DOHH2 (cell line): Measurements from ENCODE around the gene OR1D5.
A peak's percentile ranks its signal among the peaks of the same experiment; 100 is the strongest.

Experiments used
- H3F3A ChIP-seq: fragments of 200-600 bp; sonication (generic), shearing (Covaris generic); 2 replicates; pipeline ENCODE4 v1.6.0; 2016; ENCODE audit warnings: antibody characterized with exemption, mild to moderate bottlenecking; ENCODE audit not compliant: control insufficient read depth, insufficient read depth
- H3K27ac ChIP-seq: fragments of 200-600 bp; sonication (generic); 2 replicates; pipeline ENCODE4 v1.5.1; 2014; ENCODE audit warnings: low read depth, mild to moderate bottlenecking, low read length, moderate library complexity
- H3K27me3 ChIP-seq: fragments of 200-600 bp; sonication (generic); 2 replicates; pipeline ENCODE4 v1.6.1; 2014; ENCODE audit warnings: mild to moderate bottlenecking, low read length, mixed read lengths; ENCODE audit not compliant: control insufficient read depth
- H3K36me3 ChIP-seq: fragments of 200-600 bp; sonication (generic); 2 replicates; pipeline ENCODE4 v1.6.1; 2014; ENCODE audit warnings: mild to moderate bottlenecking, low read length, moderate library complexity, mixed read lengths; ENCODE audit not compliant: control insufficient read depth
- H3K4me1 ChIP-seq: fragments of 200-600 bp; sonication (generic); 2 replicates; pipeline ENCODE4 v1.6.1; 2014; ENCODE audit warnings: mild to moderate bottlenecking, low read length, mixed read lengths; ENCODE audit not compliant: control insufficient read depth
- H3K4me2 ChIP-seq: fragments of 200-600 bp; sonication (generic); 2 replicates; pipeline ENCODE4 v1.6.0; 2014; ENCODE audit warnings: mild to moderate bottlenecking, low read length, moderate library complexity
- H3K4me3 ChIP-seq: fragments of 200-600 bp; sonication (generic); 2 replicates; pipeline ENCODE4 v1.5.1; 2014; ENCODE audit warnings: mild to moderate bottlenecking, low read length, mixed read lengths
- H3K79me2 ChIP-seq: fragments of 200-600 bp; sonication (generic); 2 replicates; pipeline ENCODE4 v1.6.1; 2014; ENCODE audit warnings: mild to moderate bottlenecking, low read length, mixed read lengths; ENCODE audit not compliant: control insufficient read depth
- H3K9me2 ChIP-seq: fragments of 200-600 bp; sonication (generic); replicated peaks from 2 replicates; pipeline ENCODE4 v1.6.1; 2014; ENCODE audit warnings: mild to moderate bottlenecking, low read length, mixed read lengths; ENCODE audit not compliant: control insufficient read depth
- H3K9me3 ChIP-seq: fragments of 200-600 bp; sonication (generic); 2 replicates; pipeline ENCODE4 v1.6.1; 2014; ENCODE audit warnings: antibody characterized with exemption, low read length, mixed read lengths; ENCODE audit not compliant: control insufficient read depth, insufficient read depth
- H4K20me1 ChIP-seq: fragments of 200-600 bp; sonication (generic); 2 replicates; pipeline ENCODE4 v1.6.0; 2014; ENCODE audit warnings: low read depth, mild to moderate bottlenecking, antibody characterized with exemption, low read length, moderate library complexity; ENCODE audit not compliant: control insufficient read depth, insufficient read depth
- EZH2phosphoT487 ChIP-seq: fragments of 200-600 bp; sonication (generic); IDR thresholded peaks from 2 replicates; pipeline ENCODE4 v1.6.1; 2017; ENCODE audit warnings: borderline replicate concordance, mild to moderate bottlenecking, antibody characterized with exemption, low read length, moderate library complexity, mixed read lengths
- TF ChIP-seq, protein P1 (sequence below): fragments of 200-600 bp; sonication (generic); IDR thresholded peaks from one replicate; pipeline ENCODE4 v1.5.1; 2014; ENCODE audit warnings: antibody characterized with exemption, mild to moderate bottlenecking, low read depth, low read length; ENCODE audit not compliant: poor library complexity, severe bottlenecking

OR1D5 gene

GRCh38 chr17:3043737-3044365, 19.6 kb downstream of the OR1D5 start:
- H3K9me3 ChIP-seq: peaks cover 20% of the 10 kb centered on the region
- no peaks in the 10 kb centered on the region for H3K9me2 ChIP-seq
- no peak overlapping the region for H3K4me3 ChIP-seq

DNA sequence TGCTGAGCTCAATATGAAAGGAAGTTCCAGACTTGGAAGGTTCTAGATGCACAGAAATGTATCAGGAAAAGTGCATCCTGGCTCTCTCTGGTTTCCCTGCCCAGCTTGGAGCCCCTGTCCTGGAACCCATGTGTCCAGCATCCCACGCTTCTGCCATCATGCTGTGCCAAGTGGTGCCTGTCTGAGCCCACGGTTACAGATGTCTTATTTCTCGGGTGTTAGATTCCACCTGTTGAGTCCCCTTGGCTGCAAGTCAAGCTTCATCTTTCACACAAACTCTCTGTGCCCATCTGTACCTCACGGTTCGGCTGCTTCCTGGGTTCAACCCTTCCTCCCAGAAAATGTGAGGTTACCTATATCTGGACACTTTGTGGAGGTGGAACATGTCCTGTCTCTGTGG, 22.5 kb downstream of the OR1D5 start:
- Histone ChIP-seq H3K4me1 (peaks cover 13% of the 10 kb centered on the region), H3K27me3 (no peaks in the 10 kb centered on the region), H4K20me1 (no peaks in the 10 kb centered on the region), H3K9me3 (peaks cover 20% of the 10 kb centered on the region), H3F3A (no peaks in the 10 kb centered on the region), H3K9me2 (no peaks in the 10 kb centered on the region), H3K4me3 (no peak overlapping the region), H3K36me3 (no peaks in the 10 kb centered on the region), H3K4me2 (no peak overlapping the region), H3K79me2 (no peaks in the 10 kb centered on the region), H3K27ac (no peak overlapping the region)
- no peak for TF ChIP-seq EZH2phosphoT487
- TF ChIP-seq, protein P1, sequence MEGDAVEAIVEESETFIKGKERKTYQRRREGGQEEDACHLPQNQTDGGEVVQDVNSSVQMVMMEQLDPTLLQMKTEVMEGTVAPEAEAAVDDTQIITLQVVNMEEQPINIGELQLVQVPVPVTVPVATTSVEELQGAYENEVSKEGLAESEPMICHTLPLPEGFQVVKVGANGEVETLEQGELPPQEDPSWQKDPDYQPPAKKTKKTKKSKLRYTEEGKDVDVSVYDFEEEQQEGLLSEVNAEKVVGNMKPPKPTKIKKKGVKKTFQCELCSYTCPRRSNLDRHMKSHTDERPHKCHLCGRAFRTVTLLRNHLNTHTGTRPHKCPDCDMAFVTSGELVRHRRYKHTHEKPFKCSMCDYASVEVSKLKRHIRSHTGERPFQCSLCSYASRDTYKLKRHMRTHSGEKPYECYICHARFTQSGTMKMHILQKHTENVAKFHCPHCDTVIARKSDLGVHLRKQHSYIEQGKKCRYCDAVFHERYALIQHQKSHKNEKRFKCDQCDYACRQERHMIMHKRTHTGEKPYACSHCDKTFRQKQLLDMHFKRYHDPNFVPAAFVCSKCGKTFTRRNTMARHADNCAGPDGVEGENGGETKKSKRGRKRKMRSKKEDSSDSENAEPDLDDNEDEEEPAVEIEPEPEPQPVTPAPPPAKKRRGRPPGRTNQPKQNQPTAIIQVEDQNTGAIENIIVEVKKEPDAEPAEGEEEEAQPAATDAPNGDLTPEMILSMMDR: no peak

More at GRCh38 chr17:3043737-3044365, 19.6 kb downstream of the OR1D5 start:
- Histone ChIP-seq H3K36me3 (no peaks in the 10 kb centered on the region), H3K4me1 (peaks cover 13% of the 10 kb centered on the region), H3K27me3 (no peaks in the 10 kb centered on the region), H3K27ac (no peak overlapping the region), H4K20me1 (no peaks in the 10 kb centered on the region), H3F3A (no peaks in the 10 kb centered on the region), H3K79me2 (no peaks in the 10 kb centered on the region), H3K4me2 (no peak overlapping the region)
- TF ChIP-seq EZH2phosphoT487: no peak
- TF ChIP-seq, protein P1: peak; percentile 80

- no peaks in the 10 kb centered on the region for H4K20me1 ChIP-seq
- no peak overlapping the region for H3K27ac ChIP-seq
- H3K36me3 ChIP-seq: no peaks in the 10 kb centered on the region
- no peaks in the 10 kb centered on the region for H3F3A ChIP-seq
- no peaks in the 10 kb centered on the region for H3K27me3 ChIP-seq
- no peak for TF ChIP-seq EZH2phosphoT487
- TF ChIP-seq, protein P1: no peak
- no peaks in the 10 kb centered on the region for H3K9me2 ChIP-seq
- H3K4me3 ChIP-seq: peak overlapping the region; percentile 2; the same call in 1 of the 2 replicates
- H3K4me2 ChIP-seq: peak overlapping the region; percentile 12; the same call in 1 of the 2 replicates
- H3K9me3 ChIP-seq: peaks cover 19% of the 10 kb centered on the region
- peaks cover 13% of the 10 kb centered on the region for H3K4me1 ChIP-seq
- no peaks in the 10 kb centered on the region for H3K79me2 ChIP-seq
Observed at GRCh38 chr17:3039736-3040135, 23.7 kb downstream of the OR1D5 start.
